GM12873 (cell line): Measurements from ENCODE around the gene SLC8A2.

Experiments used
- TF ChIP-seq, protein P1 (sequence below): IDR thresholded peaks from 2 replicates; pipeline ENCODE4 v1.5.1; 2012; ENCODE audit warnings: low read depth, mild to moderate bottlenecking, moderate library complexity, low read length, control low read depth; ENCODE audit not compliant: insufficient read depth; ENCODE audit errors: missing control alignments

The SLC8A2 gene

GRCh38 chr19:47421844-47422395 lies 49.8 kb downstream of the SLC8A2 start:
- TF ChIP-seq, protein P1, sequence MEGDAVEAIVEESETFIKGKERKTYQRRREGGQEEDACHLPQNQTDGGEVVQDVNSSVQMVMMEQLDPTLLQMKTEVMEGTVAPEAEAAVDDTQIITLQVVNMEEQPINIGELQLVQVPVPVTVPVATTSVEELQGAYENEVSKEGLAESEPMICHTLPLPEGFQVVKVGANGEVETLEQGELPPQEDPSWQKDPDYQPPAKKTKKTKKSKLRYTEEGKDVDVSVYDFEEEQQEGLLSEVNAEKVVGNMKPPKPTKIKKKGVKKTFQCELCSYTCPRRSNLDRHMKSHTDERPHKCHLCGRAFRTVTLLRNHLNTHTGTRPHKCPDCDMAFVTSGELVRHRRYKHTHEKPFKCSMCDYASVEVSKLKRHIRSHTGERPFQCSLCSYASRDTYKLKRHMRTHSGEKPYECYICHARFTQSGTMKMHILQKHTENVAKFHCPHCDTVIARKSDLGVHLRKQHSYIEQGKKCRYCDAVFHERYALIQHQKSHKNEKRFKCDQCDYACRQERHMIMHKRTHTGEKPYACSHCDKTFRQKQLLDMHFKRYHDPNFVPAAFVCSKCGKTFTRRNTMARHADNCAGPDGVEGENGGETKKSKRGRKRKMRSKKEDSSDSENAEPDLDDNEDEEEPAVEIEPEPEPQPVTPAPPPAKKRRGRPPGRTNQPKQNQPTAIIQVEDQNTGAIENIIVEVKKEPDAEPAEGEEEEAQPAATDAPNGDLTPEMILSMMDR = no peak

DNA sequence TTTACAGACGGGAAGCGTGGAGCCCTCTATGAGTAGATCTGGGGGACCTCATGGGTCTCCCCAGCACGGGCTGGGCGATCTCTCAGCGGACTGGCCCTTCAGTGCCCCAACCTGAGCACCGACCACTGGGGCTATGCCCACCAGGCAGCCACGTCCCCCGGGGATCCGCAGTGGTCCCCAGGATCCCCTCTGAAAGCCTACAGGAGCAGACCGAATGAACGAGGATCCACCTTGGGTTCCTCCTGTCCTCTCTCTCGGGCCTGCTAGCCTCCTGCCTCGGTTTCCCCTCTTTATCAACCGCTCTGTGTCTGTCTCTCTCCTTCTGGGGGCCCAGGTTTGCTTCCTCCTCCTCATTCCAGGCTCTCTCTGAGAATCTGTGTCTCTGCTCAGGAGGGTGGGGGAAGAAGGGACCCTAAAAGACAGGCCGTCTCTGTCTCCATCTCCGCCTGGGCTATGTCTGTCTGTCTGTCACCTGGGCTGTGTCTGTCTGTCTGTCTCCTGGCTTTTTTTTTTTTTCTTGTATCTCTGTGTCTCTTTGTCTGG lies 50.4 kb downstream of the SLC8A2 start:
- TF ChIP-seq, protein P1 = no peak

- TF ChIP-seq, protein P1 = no peak
Measured at GRCh38 chr19:47419789-47420188, 51.9 kb downstream of the SLC8A2 start.

GRCh38 chr19:47419030-47419783 lies 52.5 kb downstream of the SLC8A2 start, which contains the start of gene MEIS3:
Gene MEIS3 (minus strand): TSS chr19:47419527. CDS start chr19:47419081, 446 bp downstream.
- TF ChIP-seq, protein P1 = no peak

GRCh38 chr19:47418692-47419029 lies 53.0 kb downstream of the SLC8A2 start:
- TF ChIP-seq, protein P1 = no peak

GRCh38 chr19:47417746-47418691 lies 53.7 kb downstream of the SLC8A2 start:
- TF ChIP-seq, protein P1 = no peak
